Thyroid gland (tissue), 4 donors: ENCODE results near the gene SLC22A7.

Experiments used
- CTCF ChIP-seq, 6 experiments: fragments of 200-600 bp in 3 of 6; fragments of 450-650 bp in 3 of 6; sonication (generic) in 3 of 6; IDR thresholded peaks; one replicate each; pipeline ENCODE4 v1.5.1; 2016 to 2019; ENCODE audit warnings: antibody characterized with exemption in 6 of 6, mild to moderate bottlenecking in 2 of 6, inconsistent platforms in 1 of 6, moderate library complexity in 1 of 6
- POLR2A ChIP-seq, 2 donors: fragments of 450-650 bp; IDR thresholded peaks; one replicate each; pipeline ENCODE4 v1.6.1; 2017; ENCODE audit warnings: antibody characterized with exemption in 2 of 2, mild to moderate bottlenecking in 2 of 2, moderate library complexity in 1 of 2

- TF ChIP-seq POLR2A (IDR thresholded peaks at IDR 0.05) = no peak
- no peak for TF ChIP-seq CTCF (IDR thresholded peaks at IDR 0.05)
Measured at GRCh38 chr6:43277306-43277642, 20.8 kb upstream of the SLC22A7 start.
